H1 (cell line): ENCODE measurements around the gene SMAD1. TPM values are rescaled to one million over a fixed set of nuclear protein-coding genes. Genes with fewer than 3 reads are reported as not detected.

Experiments
- polyA plus RNA-seq, 7 experiments: library from polyadenylated mRNA; depleted of rRNA in 3 of 7; stranded (reverse) in 5 of 7; unstranded in 2 of 7; fragments of >200 nt in 5 of 7; fragments of 200-250 nt in 2 of 7; gene quantifications; 1 replicate in 5 of 7; 2 replicates in 1 of 7; 4 replicates in 1 of 7; pipeline versions ENCODE4 v1.2.1 to v1.2.3, GENCODE V29; 2011 to 2013; ENCODE audit warnings: missing spikeins in 2 of 7, mixed read lengths in 2 of 7
- total RNA-seq: library from RNA; stranded (reverse); fragmentation: NEBNext Ultra II Directional; extraction: Animal tissue kit (Norgen Biotek cat#: 25700); gene quantifications from 2 replicates; pipeline ENCODE4 v1.2.1, GENCODE V29; 2021

Gene SMAD1
- total and polyA plus RNA-seq, 2 of the 8 experiments (the other 6 are each of a cell fraction or from before 2014, with no cell fraction given) = 22.6 to 25.3 TPM

Other genes starting within 250 kb of the SMAD1 start
- 3.6 and 4.9 TPM in 2 replicates for gene MMAA, start 137.5 kb downstream of the SMAD1 start, total RNA-seq
- 0.77 and 0.98 TPM in 2 replicates for gene MMAA, start 137.5 kb downstream of the SMAD1 start, polyA plus RNA-seq (2011; rRNA removed)
- 0.54 TPM in 1 of 2 replicates, not detected in the other for gene C4orf51, start 198.3 kb downstream of the SMAD1 start, total RNA-seq
- gene C4orf51, start 198.3 kb downstream of the SMAD1 start, polyA plus RNA-seq (2011; rRNA removed) = not detected in 2 replicates